ENCODE results near the gene CSGALNACT2.

- TF ChIP-seq CTCF (IDR thresholded peaks at IDR 0.05) (no peak), POLR2A (IDR thresholded peaks at IDR 0.05) (no peak)
Observed at GRCh38 chr10:43226441-43226840, 88.2 kb downstream of the CSGALNACT2 start.

Measured in adrenal gland (tissue), 5 donors.